GM12873 (cell line): ENCODE data around the gene OR52N1.

Experiments used
- CTCF ChIP-seq: IDR thresholded peaks from 2 replicates; pipeline ENCODE4 v1.5.1; 2012; ENCODE audit warnings: low read depth, mild to moderate bottlenecking, moderate library complexity, low read length, control low read depth; ENCODE audit not compliant: insufficient read depth; ENCODE audit errors: missing control alignments

The OR52N1 gene

GRCh38 chr11:5753943-5754342, 37.1 kb downstream of the OR52N1 start, which contains the start of gene OR52N4:
Gene OR52N4, plus strand, starts transcription at chr11:5754243. Its CDS starts 498 bp downstream, at chr11:5754741.
- TF ChIP-seq CTCF = no peak

GRCh38 chr11:5749836-5750235, 41.2 kb downstream of the OR52N1 start:
- no peak for TF ChIP-seq CTCF

GRCh38 chr11:5746614-5747013, 44.5 kb downstream of the OR52N1 start:
- TF ChIP-seq CTCF = no peak

GRCh38 chr11:5738431-5738830, 52.6 kb downstream of the OR52N1 start:
- no peak for TF ChIP-seq CTCF

GRCh38 chr11:5737670-5738392, 53.2 kb downstream of the OR52N1 start:
- TF ChIP-seq CTCF = no peak

GRCh38 chr11:5737091-5737490, 54.0 kb downstream of the OR52N1 start:
- no peak for TF ChIP-seq CTCF
